Loucy (cell line): Measurements from ENCODE around the gene HMCES.

ENCODE experiments used
- CTCF ChIP-seq: fragments of 200-600 bp; sonication (generic); conservative IDR thresholded peaks from 2 replicates; pipeline ENCODE4 v1.5.1; 2014; ENCODE audit warnings: mild to moderate bottlenecking, antibody characterized with exemption, low read length
- EZH2phosphoT487 ChIP-seq: fragments of 200-600 bp; IDR thresholded peaks from 2 replicates; pipeline ENCODE4 v1.6.1; 2018; ENCODE audit warnings: antibody characterized with exemption, mild to moderate bottlenecking, moderate library complexity, borderline replicate concordance

GRCh38 chr3:129261894-129262293 lies 16.8 kb upstream of the HMCES start:
- no peak for TF ChIP-seq CTCF
- no peak for TF ChIP-seq EZH2phosphoT487
